Heart right ventricle (tissue), 16 donors: ENCODE data around the gene CBARP. TPM values are rescaled to one million over a fixed set of nuclear protein-coding genes. Genes with fewer than 3 reads are reported as not detected.
"Not testable (repeated sequence)": the region's sequence is repeated elsewhere in the genome, so short reads cannot be mapped to it uniquely, and the experiment has no call there.

Source experiments
- ATAC-seq, 8 donors: fragments of 200-7000 bp; cut with Tn5 transposase; one replicate each; pipeline ENCODE4 v1.9.1; 2020; ENCODE audit warnings: mild to moderate bottlenecking in 8 of 8, moderate library complexity in 8 of 8, moderate number of reproducible peaks in 1 of 8
- DNase-seq, 2 donors: peaks; one replicate each; pipeline ENCODE4 v3.0.0-alpha.2; 2020
- H3K27ac ChIP-seq, 10 donors: fragments of 200-600 bp; sonication (generic) in 2 of 10; one replicate each; pipeline versions ENCODE4 v1.5.0 to v1.8.0; 2020 to 2022; ENCODE audit warnings: mild to moderate bottlenecking in 3 of 10
- H3K27me3 ChIP-seq, 7 donors: fragments of 200-600 bp; one replicate each; pipeline ENCODE4 v1.8.0; 2021 to 2022; ENCODE audit warnings: mild to moderate bottlenecking in 2 of 7
- H3K36me3 ChIP-seq, 9 donors: fragments of 200-600 bp; sonication (generic) in 1 of 9; one replicate each; pipeline versions ENCODE4 v1.5.0 to v1.8.0; 2020 to 2022; ENCODE audit warnings: mild to moderate bottlenecking in 2 of 9
- H3K4me1 ChIP-seq, 9 donors: fragments of 200-600 bp; sonication (generic) in 1 of 9; one replicate each; pipeline versions ENCODE4 v1.5.0 to v1.8.0; 2020 to 2022; ENCODE audit warnings: mild to moderate bottlenecking in 4 of 9
- H3K4me3 ChIP-seq, 10 donors: fragments of 200-600 bp; sonication (generic) in 2 of 10; one replicate each; pipeline versions ENCODE4 v1.5.0 to v1.8.0; 2020 to 2022; ENCODE audit warnings: mild to moderate bottlenecking in 7 of 10, moderate library complexity in 2 of 10
- H3K9me3 ChIP-seq, 11 donors: fragments of 200-600 bp in 10 of 11; sonication (generic) in 2 of 11; one replicate each; pipeline versions ENCODE4 v1.5.0 to v1.8.0; 2013 to 2022; ENCODE audit warnings: mild to moderate bottlenecking in 2 of 11, control low read depth in 1 of 11, moderate library complexity in 1 of 11
- WGBS, 2 donors: extraction: QIAGEN DNeasy Blood & Tissue Kit; methylation state at CpG; one replicate each; pipeline ENCODE4 v1.1.7; 2013; ENCODE audit warnings: inconsistent platforms in 1 of 2; 5-methylcytosine and 5-hydroxymethylcytosine counted together
- intact Hi-C, 10 donors: fragments of 100-400 bp; cut with DNase I; formaldehyde crosslinking; loops; one replicate each; pipeline versions ENCODE4 v1.11.1 to v1.14.2; 2022
- polyA plus RNA-seq, 2 donors: library from polyadenylated mRNA; stranded (reverse); fragments of 200-250 nt; gene quantifications; one replicate each; pipeline ENCODE4 v1.2.3, GENCODE V29; 2013
- total RNA-seq, 10 donors: library from RNA; stranded (reverse); fragmentation: NEBNext Ultra II Directional in 3 of 10; extraction: Animal tissue kit (Norgen Biotek cat#: 25700) in 3 of 10; gene quantifications; one replicate each; pipeline versions ENCODE4 v1.2.1 to v1.2.4, GENCODE V29; 2021 to 2023
- TF ChIP-seq, protein P1 (sequence below), 9 donors: fragments of 200-600 bp; sonication (generic) in 2 of 9; IDR thresholded peaks; one replicate each; pipeline versions ENCODE4 v1.5.0 to v1.8.0; 2021 to 2022; ENCODE audit warnings: antibody characterized with exemption in 9 of 9, mild to moderate bottlenecking in 5 of 9, moderate library complexity in 1 of 9
- donor health status: Arrhythmogenic right ventricular cardiomyopathy.
- donor health status: ischemic (EF 13 %, LVEDD 7.1; RV severe dilation, severe dysfunction).
- donor health status: healthy with polysubstance abuse.
- donor health status: DM: no; HTN: yes; CAD: no.
- donor health status: DM: no; HTN: no; CAD: no.
- donor health status: ischemic (EF 25% LVEDD 6.9; RV normal size, moderate dysfunction).
- donor health status: ischemic (EF 25% LVEDD 5.7; RV mildly dilated, moderate dysfunction).
- donor health status: healthy.
- donor health status: DM: yes; HTN: yes; CAD: no.
- donor health status: Ischemic cardiomyopathy.
- donor health status: ischemic (EF 35%, LVEDD 5.7; RV mildly dilated, moderate dysfunction).
- donor health status: nonischemic (EF 11% LVEDD 7.7; RV severe dilation, severe dysfunction).
- donor health status: DM: yes; HTN: yes; CAD: no.
- donor health status: PGD.
- donor health status: ischemic (EF 29% LVEDD 5.4; RV normal size, mild dysfunction).
- donor health status: nonischemic (EF 23%, LVEDD 6.1; RV moderate dilation, normal function).

Gene CBARP
- total and polyA plus RNA-seq, 12 donors = 0.73 to 2.2 (median 1.3) TPM

DNA sequence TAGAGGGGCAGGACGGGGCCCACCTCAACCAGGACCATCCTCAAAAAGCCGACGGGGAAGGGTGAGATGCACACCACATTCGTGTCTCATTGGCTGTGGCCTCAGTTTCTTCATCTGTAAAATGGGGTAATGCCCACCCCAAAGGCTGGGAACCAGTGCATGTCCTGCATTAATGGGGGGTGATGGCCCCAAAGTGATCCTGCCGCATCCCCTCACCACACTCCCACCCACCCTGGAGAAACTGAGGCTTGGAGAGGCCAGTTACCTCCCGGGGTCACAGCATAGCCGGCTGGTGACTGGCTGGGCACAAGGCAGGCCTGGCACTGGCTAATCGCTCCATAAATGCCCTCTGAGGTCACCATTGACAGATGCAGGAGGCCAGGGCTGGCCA, 9.9 kb upstream of the CBARP start:
- Histone ChIP-seq H3K4me1 (peaks cover 36 to 75% (median 66%) of the 10 kb centered on the region in 9 donors), H3K27me3 (no peaks in the 10 kb centered on the region), H3K27ac (peak overlapping the region; percentile 95 to 100 (median 100)), H3K9me3 (no peaks in the 10 kb centered on the region), H3K36me3 (peaks cover 0 to 24% (median 7%) of the 10 kb centered on the region in 9 donors), H3K4me3 (peak overlapping the region; percentile 78 to 99 (median 94))
- whole genome bisulfite sequencing, 2 donors = 68% methylated on average over 8 of the region's 8 CpGs
- no peak for ATAC-seq
- intact Hi-C loops = loop anchor here in 5 of 10 donors (1.0 to 10.0 kb wide), 3 partner anchors 19 to 323 kb away; partner anchors contain the start of gene ARID3A (in 1 of the 5)
- TF ChIP-seq, protein P1, sequence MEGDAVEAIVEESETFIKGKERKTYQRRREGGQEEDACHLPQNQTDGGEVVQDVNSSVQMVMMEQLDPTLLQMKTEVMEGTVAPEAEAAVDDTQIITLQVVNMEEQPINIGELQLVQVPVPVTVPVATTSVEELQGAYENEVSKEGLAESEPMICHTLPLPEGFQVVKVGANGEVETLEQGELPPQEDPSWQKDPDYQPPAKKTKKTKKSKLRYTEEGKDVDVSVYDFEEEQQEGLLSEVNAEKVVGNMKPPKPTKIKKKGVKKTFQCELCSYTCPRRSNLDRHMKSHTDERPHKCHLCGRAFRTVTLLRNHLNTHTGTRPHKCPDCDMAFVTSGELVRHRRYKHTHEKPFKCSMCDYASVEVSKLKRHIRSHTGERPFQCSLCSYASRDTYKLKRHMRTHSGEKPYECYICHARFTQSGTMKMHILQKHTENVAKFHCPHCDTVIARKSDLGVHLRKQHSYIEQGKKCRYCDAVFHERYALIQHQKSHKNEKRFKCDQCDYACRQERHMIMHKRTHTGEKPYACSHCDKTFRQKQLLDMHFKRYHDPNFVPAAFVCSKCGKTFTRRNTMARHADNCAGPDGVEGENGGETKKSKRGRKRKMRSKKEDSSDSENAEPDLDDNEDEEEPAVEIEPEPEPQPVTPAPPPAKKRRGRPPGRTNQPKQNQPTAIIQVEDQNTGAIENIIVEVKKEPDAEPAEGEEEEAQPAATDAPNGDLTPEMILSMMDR (IDR thresholded peaks at IDR 0.05) = no peak
- DNase-seq = no peak

DNA sequence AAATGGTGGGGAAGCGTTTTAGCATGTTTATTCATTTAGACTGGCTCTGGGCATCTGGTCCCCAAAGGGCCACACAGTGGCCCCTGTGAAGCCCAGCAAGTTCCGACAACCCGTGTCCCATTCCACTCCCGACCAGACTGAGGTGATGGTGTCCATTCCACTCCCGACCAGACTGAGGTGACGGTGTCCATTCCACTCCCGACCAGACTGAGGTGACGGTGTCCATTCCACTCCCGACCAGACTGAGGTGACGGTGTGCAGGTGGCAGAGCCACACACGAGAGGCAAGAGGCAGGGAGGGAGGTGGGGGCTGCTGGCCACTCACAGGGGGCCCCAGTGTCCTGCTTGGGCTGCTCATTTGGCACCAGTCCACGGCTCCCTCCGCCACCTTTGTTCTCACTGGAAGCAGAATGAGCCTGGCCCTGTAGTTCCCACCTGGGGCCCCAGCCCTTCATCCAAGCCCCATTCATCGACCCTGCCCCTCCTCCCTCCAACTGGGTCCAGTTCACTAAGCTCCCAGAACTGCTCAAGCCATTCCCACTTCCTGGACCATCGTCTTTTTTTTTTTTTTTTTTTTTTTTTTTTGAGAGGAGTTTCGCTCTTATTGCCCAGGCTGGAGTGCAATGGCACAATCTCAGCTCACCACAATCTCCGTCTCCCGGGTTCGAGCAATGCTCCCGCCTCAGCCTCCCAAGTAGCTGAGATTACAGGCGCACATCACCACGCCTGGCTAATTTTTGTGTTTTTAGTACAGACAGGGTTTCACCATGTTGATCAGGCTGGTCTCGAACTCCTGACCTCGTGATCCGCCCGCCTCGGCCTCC, 8.7 kb upstream of the CBARP start:
- not testable (repeated sequence) for H3K9me3 ChIP-seq, H3K27me3 ChIP-seq, H3K4me3 ChIP-seq, ATAC-seq, DNase-seq
- peak overlapping the region; percentile 85 to 100 (median 100) for H3K27ac ChIP-seq
- peaks cover 36 to 72% (median 64%) of the 10 kb centered on the region in 9 donors for H3K4me1 ChIP-seq
- H3K36me3 ChIP-seq = peaks cover 0 to 19% (median 2%) of the 10 kb centered on the region in 9 donors
- intact Hi-C loops = loop anchor here in 2 of 10 donors (1.0 to 10.0 kb wide), 2 partner anchors 21 to 322 kb away; partner anchors contain the start of gene ARID3A (in 1 of the 2)
- 65% methylated on average over 26 to 27 of the region's 27 CpGs for WGBS, 2 donors

DNA sequence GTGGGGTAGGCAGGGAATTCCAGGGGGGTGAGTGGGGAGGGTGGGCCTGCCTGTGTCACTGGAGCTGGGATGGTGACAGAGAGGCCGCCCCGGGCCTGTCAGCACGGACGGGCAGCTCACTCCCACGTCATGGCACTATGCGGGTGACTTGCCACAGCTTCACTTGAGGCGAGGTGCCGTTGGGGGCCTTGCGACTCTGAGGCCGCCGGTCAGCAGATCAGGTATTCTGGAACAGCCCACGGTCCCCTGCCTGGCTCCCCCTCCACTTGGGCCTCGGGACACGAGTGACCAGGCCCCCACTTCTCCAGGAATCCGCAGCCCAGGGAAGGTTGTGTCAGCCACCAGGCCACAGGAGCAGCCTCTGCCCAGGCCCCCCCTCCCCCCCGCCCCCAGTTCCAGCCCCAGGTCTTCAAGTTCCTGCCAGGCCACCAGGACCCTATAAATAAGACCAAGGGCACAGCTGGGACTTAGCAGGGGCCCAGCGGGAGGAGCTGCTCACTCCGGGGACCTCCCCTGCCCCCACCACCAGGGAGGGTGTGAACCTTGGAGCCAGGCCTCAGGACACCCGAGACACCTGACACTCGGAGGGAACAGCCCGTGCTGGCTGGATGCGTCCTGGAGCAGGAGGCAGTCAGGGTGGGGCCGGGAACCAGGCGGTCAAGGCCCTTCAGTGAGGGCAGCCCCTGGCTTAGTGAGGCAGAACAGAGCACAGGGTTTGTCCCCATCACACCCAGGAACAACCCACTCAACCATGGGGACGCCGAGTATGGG, 7.9 kb upstream of the CBARP start:
- TF ChIP-seq, protein P1 (IDR thresholded peaks at IDR 0.05) = no peak
- DNase-seq = peak; percentile 82 to 83
- Histone ChIP-seq H3K36me3 (peaks cover 0 to 13% (median 0%) of the 10 kb centered on the region in 9 donors), H3K4me3 (peak overlapping the region in 6 of 10 donors; percentile 9 to 90 (median 82)), H3K9me3 (no peaks in the 10 kb centered on the region), H3K27ac (peak overlapping the region; percentile 85 to 100 (median 100)), H3K4me1 (peaks cover 39 to 73% (median 69%) of the 10 kb centered on the region in 9 donors), H3K27me3 (no peaks in the 10 kb centered on the region)
- ATAC-seq = peak in 6 of 8 donors; percentile 14 to 55 (median 24)
- intact Hi-C loops = loop anchor here in 2 of 10 donors (2.0 to 10.0 kb wide), 2 partner anchors 21 to 321 kb away; partner anchors contain the start of gene ARID3A (in 1 of the 2)
- WGBS, 2 donors = 40 to 55% methylated on average over 26 of the region's 26 CpGs

DNA sequence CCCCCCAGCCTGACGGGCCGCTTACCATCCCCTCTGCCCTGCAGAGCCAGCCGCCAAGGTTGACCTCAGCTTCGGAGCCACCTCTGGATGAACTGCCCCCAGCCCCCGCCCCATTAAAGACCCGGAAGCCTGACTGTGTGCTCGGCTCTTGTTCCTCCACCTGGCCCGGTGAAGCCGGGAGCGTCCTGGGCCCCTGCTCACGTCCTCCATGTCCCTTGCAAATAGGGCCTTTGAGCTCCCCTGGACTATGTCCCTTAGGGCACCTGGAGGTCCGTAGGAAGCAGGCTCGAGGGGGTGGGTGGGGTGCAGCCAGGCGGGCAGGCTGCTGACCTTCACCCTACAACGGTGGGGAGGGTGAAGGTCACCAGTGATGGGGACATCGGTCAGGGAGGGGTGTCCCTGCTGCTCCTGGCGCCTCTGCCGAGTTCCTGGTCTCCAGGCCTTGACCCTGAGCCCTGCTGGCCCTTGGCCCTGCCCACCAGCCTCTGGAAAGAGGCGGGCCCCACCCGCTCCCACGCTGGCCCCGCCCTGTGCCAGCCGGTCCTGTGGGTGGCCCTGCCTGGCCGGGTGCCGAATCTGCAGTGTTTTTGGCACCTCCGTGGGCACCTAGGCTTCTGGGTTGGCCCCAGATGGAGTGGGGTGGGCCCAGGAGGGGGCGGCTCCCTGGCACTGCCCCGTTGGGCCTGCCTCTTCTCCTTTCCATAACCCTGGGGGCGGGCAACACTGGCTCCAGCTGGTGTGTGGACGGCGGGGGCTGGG, 7.1 kb upstream of the CBARP start:
- peak overlapping the region in 8 of 10 donors; percentile 0 to 90 (median 60) for H3K4me3 ChIP-seq

More for the DNA sequence above, 7.1 kb upstream of the CBARP start:
- H3K4me1 ChIP-seq = peaks cover 42 to 79% (median 75%) of the 10 kb centered on the region in 9 donors
- DNase-seq (peak; percentile 76 to 87), ATAC-seq (peak; percentile 1 to 63 (median 18))
- peaks cover 0 to 10% (median 0%) of the 10 kb centered on the region in 9 donors for H3K36me3 ChIP-seq
- intact Hi-C loops = loop anchor here in 7 of 10 donors (1.0 to 10.0 kb wide), 6 partner anchors 21 to 320 kb away; partner anchors contain the start of genes ARID3A (in 2 of the 7) and GPX4 (in 1 of the 7)
- H3K27ac ChIP-seq = peak overlapping the region; percentile 85 to 100 (median 100)
- TF ChIP-seq, protein P1 (IDR thresholded peaks at IDR 0.05) = no peak
- no peaks in the 10 kb centered on the region for H3K27me3 ChIP-seq
- 16 to 19% methylated on average over 30 to 31 of the region's 31 CpGs for WGBS, 2 donors
- no peaks in the 10 kb centered on the region for H3K9me3 ChIP-seq
